ENCODE measurements around the gene SLC25A6. TPM values are rescaled to one million over a fixed set of nuclear protein-coding genes. Genes with fewer than 3 reads are reported as not detected.

The SLC25A6 gene
- total and polyA plus RNA-seq, 2 donors from 2014 or later, result 357 to 654 TPM

DNA sequence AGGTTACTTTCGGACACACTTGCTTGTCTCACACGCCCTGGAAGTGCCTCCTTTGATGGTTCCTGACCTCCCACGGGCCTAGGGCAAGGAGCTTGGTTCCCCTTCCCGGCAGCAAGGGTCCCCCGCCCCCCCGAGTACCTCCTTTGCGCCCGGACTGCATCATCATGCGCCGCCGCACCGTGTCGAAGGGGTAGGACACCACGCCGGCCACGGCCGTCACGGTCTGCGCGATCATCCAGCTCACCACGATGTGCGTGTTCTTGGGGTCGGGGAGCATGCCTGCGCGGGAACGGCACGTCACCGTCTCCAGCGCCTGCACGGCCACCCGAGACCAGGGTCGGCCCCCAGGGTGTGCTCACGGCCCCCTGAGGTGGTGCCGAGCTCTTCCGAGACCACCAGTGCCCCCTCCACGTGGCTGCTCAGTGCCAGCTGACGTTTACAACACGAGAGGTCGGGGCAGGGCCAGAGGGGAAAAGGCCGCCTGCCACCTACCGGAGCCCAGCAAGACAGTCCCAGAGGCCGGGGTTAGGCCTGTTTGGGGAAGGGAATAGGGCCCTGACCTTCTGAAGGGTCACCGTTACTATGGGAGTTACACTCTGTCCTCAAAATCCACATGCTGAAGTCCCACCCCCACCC is 4.7 kb downstream of the SLC25A6 start:
- no peaks in the 10 kb centered on the region for H3K9me3 ChIP-seq (ENCODE audit: control insufficient read depth in 2 of 3, insufficient read depth in 1 of 3, low read length in 3 of 3)
- peaks cover 0 to 21% (median 8%) of the 10 kb centered on the region in 3 donors for H3K4me1 ChIP-seq (ENCODE audit: control insufficient read depth in 2 of 3, insufficient read depth in 2 of 3, low read depth in 1 of 3, low read length in 3 of 3)
- H3K27ac ChIP-seq (ENCODE audit: low read depth in 2 of 2, low read length in 2 of 2), result no peak overlapping the region
- no peak for TF ChIP-seq CTCF (IDR thresholded peaks at IDR 0.05; ENCODE audit: borderline replicate concordance, extremely low read depth, insufficient read depth)
- H3K36me3 ChIP-seq (ENCODE audit: control insufficient read depth in 2 of 3, insufficient read depth in 3 of 3, low read length in 3 of 3), result peaks cover 7 to 61% (median 39%) of the 10 kb centered on the region in 3 donors
- DNase-seq, result peak in 2 of 5 donors; percentile 54 to 81
- no peaks in the 10 kb centered on the region for H3K27me3 ChIP-seq (ENCODE audit: control insufficient read depth, insufficient read depth, low read length)
- H3K9ac ChIP-seq (ENCODE audit: low read length in 3 of 3), result no peak overlapping the region
- no peak overlapping the region for H3K4me3 ChIP-seq (ENCODE audit: low read length in 3 of 3)
- intact Hi-C loops (cut with DNase I), result no loop called here
- FAIRE-seq, result no peak

- Histone ChIP-seq H3K4me1 (ENCODE audit: control insufficient read depth in 2 of 3, insufficient read depth in 2 of 3, low read depth in 1 of 3, low read length in 3 of 3) (peaks cover 0 to 21% (median 8%) of the 10 kb centered on the region in 3 donors), H3K27ac (ENCODE audit: low read depth in 2 of 2, low read length in 2 of 2) (no peak overlapping the region), H3K27me3 (ENCODE audit: control insufficient read depth, insufficient read depth, low read length) (no peaks in the 10 kb centered on the region), H3K9me3 (ENCODE audit: control insufficient read depth in 2 of 3, insufficient read depth in 1 of 3, low read length in 3 of 3) (no peaks in the 10 kb centered on the region), H3K36me3 (ENCODE audit: control insufficient read depth in 2 of 3, insufficient read depth in 3 of 3, low read length in 3 of 3) (peaks cover 7 to 61% (median 39%) of the 10 kb centered on the region in 3 donors), H3K4me3 (ENCODE audit: low read length in 3 of 3) (no peak overlapping the region), H3K9ac (ENCODE audit: low read length in 3 of 3) (no peak overlapping the region)
- TF ChIP-seq CTCF (IDR thresholded peaks at IDR 0.05; ENCODE audit: borderline replicate concordance, extremely low read depth, insufficient read depth), result no peak
- DNase-seq (peak in 2 of 5 donors; percentile 36 to 75), FAIRE-seq (no peak)
- intact Hi-C loops (cut with DNase I), result no loop called here
Observed at GRCh38 chrX:1386338-1387127, 5.4 kb downstream of the SLC25A6 start.

- FAIRE-seq, result no peak
- TF ChIP-seq CTCF (IDR thresholded peaks at IDR 0.05; ENCODE audit: borderline replicate concordance, extremely low read depth, insufficient read depth), result no peak
Observed at GRCh38 chrX:1385253-1386223, 6.4 kb downstream of the SLC25A6 start.

More at GRCh38 chrX:1385253-1386223, 6.4 kb downstream of the SLC25A6 start:
- Histone ChIP-seq H3K4me3 (ENCODE audit: low read length in 3 of 3) (no peak overlapping the region), H3K4me1 (ENCODE audit: control insufficient read depth in 2 of 3, insufficient read depth in 2 of 3, low read depth in 1 of 3, low read length in 3 of 3) (peaks cover 0 to 18% (median 5%) of the 10 kb centered on the region in 3 donors), H3K36me3 (ENCODE audit: control insufficient read depth in 2 of 3, insufficient read depth in 3 of 3, low read length in 3 of 3) (peaks cover 7 to 56% (median 39%) of the 10 kb centered on the region in 3 donors), H3K9ac (ENCODE audit: low read length in 3 of 3) (no peak overlapping the region), H3K27ac (ENCODE audit: low read depth in 2 of 2, low read length in 2 of 2) (no peak overlapping the region), H3K9me3 (ENCODE audit: control insufficient read depth in 2 of 3, insufficient read depth in 1 of 3, low read length in 3 of 3) (no peaks in the 10 kb centered on the region), H3K27me3 (ENCODE audit: control insufficient read depth, insufficient read depth, low read length) (no peaks in the 10 kb centered on the region)
- intact Hi-C loops (cut with DNase I), result no loop called here
- peak in 2 of 5 donors; percentile 33 to 73 for DNase-seq

Measured in kidney (tissue), 14 donors.